Stomach (tissue), 4 donors: ENCODE measurements around the gene ANKRD6.

Experiments
- CTCF ChIP-seq, 7 experiments: fragments of 450-650 bp in 4 of 7; fragments of 200-600 bp in 3 of 7; sonication (generic) in 3 of 7; IDR thresholded peaks; one replicate each; pipeline ENCODE4 v1.5.1; 2016 to 2019; ENCODE audit warnings: antibody characterized with exemption in 7 of 7, control low read depth in 2 of 7, mild to moderate bottlenecking in 1 of 7
- POLR2A ChIP-seq, 4 donors: fragments of 450-650 bp; IDR thresholded peaks; one replicate each; pipeline ENCODE4 v1.6.1; 2016; ENCODE audit warnings: antibody characterized with exemption in 4 of 4, control low read depth in 2 of 4, mild to moderate bottlenecking in 1 of 4, moderate library complexity in 1 of 4

GRCh38 chr6:89530982-89531381 lies 98.0 kb downstream of the ANKRD6 start:
- TF ChIP-seq CTCF (IDR thresholded peaks at IDR 0.05) (no peak), POLR2A (IDR thresholded peaks at IDR 0.05) (no peak)
